HepG2 (cell line): Measurements from ENCODE around the gene C1QTNF5.

Source experiments
- MAFK ChIP-seq, 2 experiments: IDR thresholded peaks in 1 of 2; conservative IDR thresholded peaks in 1 of 2; 2 replicates each; pipeline ENCODE4 v1.6.1; 2011; ENCODE audit warnings: improper control_type of control experiment in 2 of 2, low read length in 2 of 2
- MYNN ChIP-seq: sonication (generic); formaldehyde crosslinking; IDR thresholded peaks from 2 replicates; pipeline ENCODE4 v1.4.0; 2020; ENCODE audit warnings: mild to moderate bottlenecking, low read depth, missing genetic modification reagents
- PBX2 ChIP-seq: IDR thresholded peaks from 2 replicates; pipeline ENCODE4 v1.6.1; 2016; ENCODE audit warnings: control low read depth
- RBM39 ChIP-seq: fragments of 200-400 bp; formaldehyde crosslinking; IDR thresholded peaks from one replicate; pipeline ENCODE4 v1.6.1; 2018; ENCODE audit warnings: antibody characterized with exemption, mild to moderate bottlenecking, low read depth, low read length; ENCODE audit not compliant: poor library complexity, severe bottlenecking
- REST ChIP-seq, 2 experiments: IDR thresholded peaks; 2 replicates each; pipeline ENCODE4 v1.6.1; 2011 to 2012; ENCODE audit warnings: low read length in 2 of 2, borderline replicate concordance in 1 of 2, low read depth in 1 of 2, mild to moderate bottlenecking in 1 of 2, moderate library complexity in 1 of 2
- RFX1 ChIP-seq: fragments of 450-650 bp; IDR thresholded peaks from 2 replicates; pipeline ENCODE4 v1.6.1; 2017
- TCF12 ChIP-seq, 2 experiments: fragments of 450-650 bp in 1 of 2; sonication (generic) in 1 of 2; formaldehyde crosslinking in 1 of 2; IDR thresholded peaks; 2 replicates each; pipeline versions ENCODE4 v1.6.1 to v1.8.0; 2017 to 2022; ENCODE audit warnings: antibody characterized with exemption in 1 of 2, mild to moderate bottlenecking in 1 of 2, missing genetic modification reagents in 1 of 2, moderate library complexity in 1 of 2
- THAP7 ChIP-seq: sonication (generic); formaldehyde crosslinking; IDR thresholded peaks from 2 replicates; pipeline ENCODE4 v1.8.1; 2023; ENCODE audit warnings: mild to moderate bottlenecking, missing genetic modification reagents
- ZFP1 ChIP-seq: IDR thresholded peaks from 2 replicates; pipeline ENCODE4 v1.6.1; 2016
- ZNF280B ChIP-seq: sonication (generic); formaldehyde crosslinking; IDR thresholded peaks from 2 replicates; pipeline ENCODE4 v1.5.0; 2020; ENCODE audit warnings: missing genetic modification reagents, mild to moderate bottlenecking, borderline replicate concordance
- ZNF672 ChIP-seq: sonication (generic); formaldehyde crosslinking; IDR thresholded peaks from 2 replicates; pipeline ENCODE4 v1.8.1; 2022; ENCODE audit warnings: missing genetic modification reagents

GRCh38 chr11:119316729-119317591, 23.7 kb downstream of the C1QTNF5 start, which contains the start of gene MCAM:
- no peak for TF ChIP-seq REST (IDR thresholded peaks at IDR 0.05; ENCODE audit: borderline replicate concordance in 1 of 2, low read depth in 1 of 2, low read length in 2 of 2)
- no peak for TF ChIP-seq RFX1
- TF ChIP-seq TCF12 (IDR thresholded peaks at IDR 0.05), result no peak
- TF ChIP-seq TCF12 (CRISPR knock-in tag; IDR thresholded peaks at IDR 0.05), result no peak
- no peak for TF ChIP-seq MAFK (conservative IDR thresholded peaks at IDR 0.05 in 1 of 2, IDR thresholded peaks at IDR 0.05 in 1 of 2; ENCODE audit: low read length in 2 of 2)
- no peak for TF ChIP-seq MYNN (CRISPR knock-in tag)
- no peak for TF ChIP-seq ZFP1
- TF ChIP-seq PBX2 (CRISPR knock-in tag), result no peak
- no peak for TF ChIP-seq ZNF672
- TF ChIP-seq RBM39, result no peak
- no peak for TF ChIP-seq ZNF280B (CRISPR knock-in tag)
- no peak for TF ChIP-seq THAP7 (CRISPR knock-in tag)
